HG03571 (cell line): Measurements from ENCODE around the gene WDR43.
"Not testable (repeated sequence)": the region's sequence is repeated elsewhere in the genome, so short reads cannot be mapped to it uniquely, and the experiment has no call there.

ENCODE experiments used
- ATAC-seq: cut with Tn5 transposase; IDR thresholded peaks from one replicate; pipeline ENCODE4 v1.9.1; 2021; ENCODE audit not compliant: unreplicated experiment

The WDR43 gene

GRCh38 chr2:28958689-28959088, 64.2 kb downstream of the WDR43 start:
- ATAC-seq = no peak

- no peak for ATAC-seq
Measured at GRCh38 chr2:28960401-28960800, 65.9 kb downstream of the WDR43 start.

- ATAC-seq = no peak
Measured at GRCh38 chr2:28962505-28962904, 68.0 kb downstream of the WDR43 start.

GRCh38 chr2:28970464-28971160, 76.1 kb downstream of the WDR43 start:
- no peak for ATAC-seq

GRCh38 chr2:28972778-28973335, 78.4 kb downstream of the WDR43 start:
- no peak for ATAC-seq

- no peak for ATAC-seq
Measured at GRCh38 chr2:28974252-28974651, 79.8 kb downstream of the WDR43 start.

- ATAC-seq = no peak
Measured at GRCh38 chr2:28975671-28976070, 81.2 kb downstream of the WDR43 start.

GRCh38 chr2:28976584-28976983, 82.1 kb downstream of the WDR43 start:
- no peak for ATAC-seq

- ATAC-seq = no peak
Measured at GRCh38 chr2:28977176-28977875, 82.9 kb downstream of the WDR43 start.

GRCh38 chr2:28978001-28978400, 83.5 kb downstream of the WDR43 start:
- not testable (repeated sequence) for ATAC-seq

- no peak for ATAC-seq
Measured at GRCh38 chr2:28978606-28979005, 84.1 kb downstream of the WDR43 start.

- ATAC-seq = no peak
Measured at GRCh38 chr2:28979041-28979440, 84.6 kb downstream of the WDR43 start.

GRCh38 chr2:28979576-28980366, 85.3 kb downstream of the WDR43 start:
- no peak for ATAC-seq

GRCh38 chr2:28980368-28981015, 86.0 kb downstream of the WDR43 start:
- ATAC-seq = no peak

GRCh38 chr2:28981016-28981441, 86.6 kb downstream of the WDR43 start, which contains the start of gene TOGARAM2:
TOGARAM2 (plus strand) TSS chr2:28981298; CDS start chr2:28994835, 13,537 bp downstream.
- no peak for ATAC-seq

GRCh38 chr2:28981620-28982376, 87.3 kb downstream of the WDR43 start:
- ATAC-seq = no peak

- no peak for ATAC-seq
Measured at GRCh38 chr2:28982381-28982950, 88.0 kb downstream of the WDR43 start.

GRCh38 chr2:28986429-28986828, 92.0 kb downstream of the WDR43 start:
- ATAC-seq = no peak

- ATAC-seq = no peak
Measured at GRCh38 chr2:28989973-28990372, 95.5 kb downstream of the WDR43 start.

GRCh38 chr2:28990445-28990844, 96.0 kb downstream of the WDR43 start:
- no peak for ATAC-seq
